HG03139 (cell line): Measurements from ENCODE around the gene GLI3.
A peak's percentile ranks its signal among the peaks of the same experiment; 100 is the strongest.

Experiments used
- ATAC-seq: cut with Tn5 transposase; IDR thresholded peaks from one replicate; pipeline ENCODE4 v1.9.1; 2021; ENCODE audit not compliant: unreplicated experiment

GLI3 gene

GRCh38 chr7:42236266-42236975 lies 588 bp downstream of the GLI3 start:
- peak; percentile 26 for ATAC-seq

GRCh38 chr7:42235741-42236161 lies 1.3 kb downstream of the GLI3 start:
- ATAC-seq, result no peak

- ATAC-seq, result no peak
These were observed 2.3 kb downstream of the GLI3 start for GRCh38 chr7:42234736-42235135.

GRCh38 chr7:42233695-42234331 lies 3.2 kb downstream of the GLI3 start:
- ATAC-seq, result no peak

GRCh38 chr7:42233171-42233570 lies 3.8 kb downstream of the GLI3 start:
- ATAC-seq, result no peak

- ATAC-seq, result no peak
These were observed 4.7 kb downstream of the GLI3 start for GRCh38 chr7:42232275-42232674.

- ATAC-seq, result no peak
These were observed 5.8 kb downstream of the GLI3 start for GRCh38 chr7:42231043-42231787.

- no peak for ATAC-seq
These were observed 8.9 kb downstream of the GLI3 start for GRCh38 chr7:42227936-42228591.

GRCh38 chr7:42227541-42227935 lies 9.5 kb downstream of the GLI3 start:
- peak; percentile 56 for ATAC-seq

GRCh38 chr7:42227021-42227420 lies 10.0 kb downstream of the GLI3 start:
- ATAC-seq, result no peak

GRCh38 chr7:42226354-42226941 lies 10.6 kb downstream of the GLI3 start:
- ATAC-seq, result no peak

GRCh38 chr7:42224391-42225003 lies 12.5 kb downstream of the GLI3 start:
- no peak for ATAC-seq

GRCh38 chr7:42222891-42223290 lies 14.1 kb downstream of the GLI3 start:
- no peak for ATAC-seq

- no peak for ATAC-seq
These were observed 14.9 kb downstream of the GLI3 start for GRCh38 chr7:42222125-42222524.

- ATAC-seq, result no peak
These were observed 15.7 kb downstream of the GLI3 start for GRCh38 chr7:42221304-42221703.

- ATAC-seq, result no peak
These were observed 17.6 kb downstream of the GLI3 start for GRCh38 chr7:42219447-42219846.

GRCh38 chr7:42218248-42218647 lies 18.8 kb downstream of the GLI3 start:
- no peak for ATAC-seq

- no peak for ATAC-seq
These were observed 19.5 kb downstream of the GLI3 start for GRCh38 chr7:42217548-42217947.

GRCh38 chr7:42217053-42217452 lies 20.0 kb downstream of the GLI3 start:
- no peak for ATAC-seq

- no peak for ATAC-seq
These were observed 22.8 kb downstream of the GLI3 start for GRCh38 chr7:42214060-42214679.
